NCI-H510A treated with DMSO at 0.1 percent for 48 hours (cell line): Measurements from ENCODE around the gene HIPK4.
"Not testable (repeated sequence)": the region's sequence is repeated elsewhere in the genome, so short reads cannot be mapped to it uniquely, and the experiment has no call there.

Experiments
- DNase-seq: peaks from one replicate; lab custom pipeline; 2025; lab: John Stamatoyannopoulos, UW

HIPK4 gene

GRCh38 chr19:40390084-40390742, at the start of gene HIPK4:
Gene HIPK4, minus strand, starts transcription at chr19:40390181. Its CDS starts 279 bp downstream, at chr19:40389902.
- no peak for DNase-seq

GRCh38 chr19:40438284-40438683, 48.3 kb upstream of the HIPK4 start:
- no peak for DNase-seq

- peak; percentile 88 for DNase-seq
These were observed 43.6 kb upstream of the HIPK4 start for GRCh38 chr19:40433391-40434216.

GRCh38 chr19:40432760-40433159, 42.8 kb upstream of the HIPK4 start:
- peak; percentile 53 for DNase-seq

- no peak for DNase-seq
These were observed 41.7 kb upstream of the HIPK4 start for GRCh38 chr19:40431698-40432097.

- DNase-seq = not testable (repeated sequence)
These were observed 40.3 kb upstream of the HIPK4 start for GRCh38 chr19:40430242-40430641.

GRCh38 chr19:40428197-40428596, 38.2 kb upstream of the HIPK4 start:
- not testable (repeated sequence) for DNase-seq

GRCh38 chr19:40425450-40426287, 35.7 kb upstream of the HIPK4 start, which contains the start of gene SERTAD1:
Gene SERTAD1, minus strand, starts transcription at chr19:40425992. Its CDS starts 2,446 bp downstream, at chr19:40423546.
- DNase-seq = peak; percentile 97

GRCh38 chr19:40424637-40425449, 34.9 kb upstream of the HIPK4 start:
- DNase-seq = no peak

- DNase-seq = no peak
These were observed 34.0 kb upstream of the HIPK4 start for GRCh38 chr19:40423938-40424337.

- no peak for DNase-seq
These were observed 33.0 kb upstream of the HIPK4 start for GRCh38 chr19:40422748-40423566.

- no peak for DNase-seq
These were observed 32.2 kb upstream of the HIPK4 start for GRCh38 chr19:40421993-40422747.

GRCh38 chr19:40420766-40421765, 31.1 kb upstream of the HIPK4 start:
- peak; percentile 84 for DNase-seq

- DNase-seq = no peak
These were observed 30.4 kb upstream of the HIPK4 start for GRCh38 chr19:40420451-40420765.

GRCh38 chr19:40419780-40420179, 29.8 kb upstream of the HIPK4 start:
- no peak for DNase-seq

- DNase-seq = no peak
These were observed 29.2 kb upstream of the HIPK4 start for GRCh38 chr19:40419066-40419612.

GRCh38 chr19:40418040-40418439, 28.1 kb upstream of the HIPK4 start:
- no peak for DNase-seq

- no peak for DNase-seq
These were observed 27.6 kb upstream of the HIPK4 start for GRCh38 chr19:40417643-40417981.
